NCI-H2171 treated with DMSO at 0.1 percent for 48 hours (cell line): Measurements from ENCODE around the gene ZRANB2.

Experiments used
- DNase-seq: peaks from one replicate; lab custom pipeline; 2025; lab: John Stamatoyannopoulos, UW

The ZRANB2 gene

GRCh38 chr1:71027991-71028390, 52.8 kb downstream of the ZRANB2 start:
- no peak for DNase-seq

GRCh38 chr1:71026093-71026492, 54.7 kb downstream of the ZRANB2 start:
- DNase-seq, result no peak

DNA sequence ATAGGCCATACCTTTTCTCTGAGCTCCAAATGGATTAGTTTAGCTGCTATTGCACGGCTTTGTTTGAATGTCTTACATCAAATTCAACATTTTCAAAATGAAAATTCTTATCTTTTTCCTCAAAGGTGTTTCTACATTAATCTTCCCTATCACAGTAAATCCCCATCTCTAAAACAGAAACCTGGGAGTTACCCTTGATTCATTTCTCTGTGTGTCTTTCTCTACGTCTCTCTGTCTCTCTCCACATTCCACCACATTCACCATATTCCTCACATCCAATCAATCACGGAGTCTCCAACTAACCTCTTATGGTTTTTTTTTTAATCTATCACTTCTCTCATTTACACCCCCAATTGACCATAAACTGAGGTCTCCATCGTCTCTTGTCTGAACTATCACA, 57.3 kb downstream of the ZRANB2 start:
- no peak for DNase-seq

DNA sequence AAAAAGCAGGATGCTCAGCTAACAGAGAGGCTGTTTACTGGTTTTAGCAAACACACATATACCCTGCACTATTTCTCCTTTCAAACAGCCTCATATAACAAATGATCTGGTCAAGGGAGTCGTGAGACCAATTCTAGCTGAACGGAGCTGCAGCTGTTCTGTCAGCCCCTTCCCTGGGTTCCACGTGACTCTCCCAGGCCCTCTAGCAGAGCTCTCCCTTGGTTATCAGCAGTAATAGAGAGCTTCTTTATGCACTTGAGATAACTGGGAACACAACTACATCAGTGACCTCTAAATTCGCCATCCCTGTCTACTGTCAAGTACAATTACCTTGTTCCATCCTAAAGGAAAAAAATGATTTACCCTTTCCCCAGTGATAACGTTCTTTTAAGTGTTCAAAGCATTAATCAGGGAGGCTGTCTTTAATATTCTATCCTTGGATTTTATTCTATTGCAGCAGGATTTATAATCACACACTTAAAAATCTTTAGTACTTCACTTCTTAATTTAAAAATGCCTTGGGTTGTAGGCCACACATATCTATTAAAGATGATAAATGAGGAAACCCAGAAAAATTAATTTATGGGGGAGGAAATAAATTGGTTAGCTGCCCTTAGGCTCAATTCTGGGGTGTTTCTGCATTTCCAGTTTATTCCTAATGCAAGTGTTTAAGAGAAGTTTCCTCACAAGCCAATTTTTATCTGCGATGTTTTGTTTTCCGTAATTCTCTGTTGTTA, 61.4 kb downstream of the ZRANB2 start:
- DNase-seq, result no peak

- DNase-seq, result no peak
These were observed 62.0 kb downstream of the ZRANB2 start for GRCh38 chr1:71018791-71019190.

GRCh38 chr1:71015745-71016144, 65.1 kb downstream of the ZRANB2 start:
- no peak for DNase-seq

- no peak for DNase-seq
These were observed 66.7 kb downstream of the ZRANB2 start for GRCh38 chr1:71014178-71014579.
